Stimulated activated CD8-positive, alpha-beta memory T cell treated with anti-CD3 and anti-CD28 coated beads, Interleukin-7, amount 100 ng/mL, for 1 hour (primary cell): ENCODE data around the gene RFX2.
A peak's percentile ranks its signal among the peaks of the same experiment; 100 is the strongest.
"Not testable (repeated sequence)": the region's sequence is repeated elsewhere in the genome, so short reads cannot be mapped to it uniquely, and the experiment has no call there.

Source experiments
- DNase-seq, 2 donors: peaks; one replicate each; pipeline ENCODE4 v3.0.0-alpha.2; 2020; ENCODE audit warnings: low read depth in 2 of 2

Gene RFX2

GRCh38 chr19:6110360-6110977 lies at the start of gene RFX2:
RFX2 (minus strand) TSS chr19:6110500; CDS start chr19:6047496, 63,004 bp downstream.
- peak; percentile 96 for DNase-seq

- no peak for DNase-seq
Observed at GRCh38 chr19:6156033-6156432, 45.7 kb upstream of the RFX2 start.

- no peak for DNase-seq
Observed at GRCh38 chr19:6150289-6150688, 40.0 kb upstream of the RFX2 start.

- DNase-seq = no peak
Observed at GRCh38 chr19:6141217-6141616, 30.9 kb upstream of the RFX2 start.

GRCh38 chr19:6138511-6138910 lies 28.2 kb upstream of the RFX2 start:
- no peak for DNase-seq

- no peak for DNase-seq
Observed at GRCh38 chr19:6138066-6138465, 27.8 kb upstream of the RFX2 start.

- no peak for DNase-seq
Observed at GRCh38 chr19:6133231-6133630, 22.9 kb upstream of the RFX2 start.

GRCh38 chr19:6132482-6132881 lies 22.2 kb upstream of the RFX2 start:
- DNase-seq = no peak

- no peak for DNase-seq
Observed at GRCh38 chr19:6127716-6128335, 17.5 kb upstream of the RFX2 start.

- DNase-seq = no peak
Observed at GRCh38 chr19:6126335-6126974, 16.2 kb upstream of the RFX2 start.

- peak; percentile 32 to 37 for DNase-seq
Observed at GRCh38 chr19:6125571-6125989, 15.3 kb upstream of the RFX2 start.

GRCh38 chr19:6119031-6119430 lies 8.7 kb upstream of the RFX2 start:
- no peak for DNase-seq

GRCh38 chr19:6118043-6118442 lies 7.7 kb upstream of the RFX2 start:
- no peak for DNase-seq

GRCh38 chr19:6117534-6117933 lies 7.2 kb upstream of the RFX2 start:
- DNase-seq = no peak

- DNase-seq = no peak
Observed at GRCh38 chr19:6116749-6117430, 6.6 kb upstream of the RFX2 start.

GRCh38 chr19:6115992-6116391 lies 5.7 kb upstream of the RFX2 start:
- DNase-seq = no peak

- no peak for DNase-seq
Observed at GRCh38 chr19:6113616-6114188, 3.4 kb upstream of the RFX2 start.

- no peak for DNase-seq
Observed at GRCh38 chr19:6109947-6110346, 353 bp downstream of the RFX2 start.

GRCh38 chr19:6108721-6109633 lies 1.3 kb downstream of the RFX2 start:
- peak in 1 of 2 donors; percentile 32 for DNase-seq

GRCh38 chr19:6106643-6107294 lies 3.5 kb downstream of the RFX2 start:
- DNase-seq = not testable (repeated sequence)

- no peak for DNase-seq
Observed at GRCh38 chr19:6105444-6105843, 4.9 kb downstream of the RFX2 start.
